Measurements from ENCODE around the gene TMEM63C.

Gene TMEM63C

DNA sequence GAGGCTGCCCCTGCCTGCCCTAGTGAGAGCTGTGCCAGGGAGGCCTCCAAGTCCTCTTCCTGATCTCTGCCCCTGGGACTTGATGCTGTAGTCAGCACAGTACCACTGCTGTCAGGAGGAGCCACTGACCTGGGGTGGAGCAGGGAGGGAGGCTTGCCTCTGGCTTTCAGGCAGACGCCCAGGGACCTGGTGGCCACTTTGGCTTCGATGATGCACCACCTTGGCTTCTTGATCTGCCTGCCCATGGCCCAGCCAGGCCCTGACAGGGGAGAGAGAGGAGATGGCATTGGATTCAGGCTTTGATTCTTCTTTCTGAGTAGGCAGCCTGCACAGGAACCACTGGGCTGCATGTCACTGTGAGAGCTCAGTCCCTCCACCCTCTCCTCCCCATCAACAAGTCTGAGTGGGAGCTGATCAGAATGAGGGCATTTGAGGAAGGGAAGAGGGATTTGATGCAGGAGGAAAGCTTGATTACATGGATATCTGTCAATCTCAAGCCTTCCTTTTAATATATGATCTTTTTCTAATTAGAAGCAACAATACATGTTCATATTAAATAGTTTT is 24.7 kb downstream of the TMEM63C start:
- H3K4me1 Mint-ChIP-seq: no peaks in the 10 kb centered on the region
- peaks cover 3% of the 10 kb centered on the region for H3K36me3 Mint-ChIP-seq (ENCODE audit: insufficient read depth)
- DNase-seq (ENCODE audit: low spot score in 2 of 2) (no peak), ATAC-seq (replicated peaks; ENCODE audit: extremely low read depth, poor library complexity, severe bottlenecking) (no peak)
- no peaks in the 10 kb centered on the region for H3K27me3 Mint-ChIP-seq
- no peaks in the 10 kb centered on the region for H3K9me3 Mint-ChIP-seq
- H3K27ac Mint-ChIP-seq (ENCODE audit: low read depth): no peak overlapping the region
- H3K4me3 Mint-ChIP-seq: no peak overlapping the region

DNA sequence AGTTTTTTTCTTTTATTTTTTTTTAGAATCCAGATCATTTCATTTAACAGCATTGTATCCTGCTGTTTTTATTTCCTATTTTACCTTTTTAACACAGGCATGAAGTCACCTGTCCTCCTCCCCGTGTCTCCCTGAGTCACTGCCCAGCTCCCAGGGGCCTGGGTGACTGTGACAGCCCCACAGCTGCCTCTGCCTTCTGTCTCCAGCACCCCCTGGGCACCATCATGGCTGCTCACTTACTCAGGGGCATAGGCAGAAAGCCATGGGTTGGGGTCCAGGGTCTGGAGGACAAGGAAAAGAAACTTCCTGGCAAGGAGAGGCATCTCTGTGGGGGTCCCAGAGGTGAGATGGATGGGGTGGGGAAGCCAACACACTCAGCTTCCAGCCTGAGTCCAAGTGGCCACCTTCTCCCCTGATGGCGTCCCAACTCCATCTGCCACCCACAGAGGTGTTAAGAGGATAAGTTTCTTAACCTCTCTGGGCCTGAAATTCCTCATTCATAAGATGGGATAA is 25.3 kb downstream of the TMEM63C start:
- no peaks in the 10 kb centered on the region for H3K4me1 Mint-ChIP-seq

GRCh38 chr14:77208291-77208978 is 26.8 kb downstream of the TMEM63C start:
- no peak overlapping the region for H3K27ac Mint-ChIP-seq (ENCODE audit: low read depth)
- peaks cover 3% of the 10 kb centered on the region for H3K36me3 Mint-ChIP-seq (ENCODE audit: insufficient read depth)
- no peaks in the 10 kb centered on the region for H3K4me1 Mint-ChIP-seq
- no peak overlapping the region for H3K4me3 Mint-ChIP-seq
- no peaks in the 10 kb centered on the region for H3K9me3 Mint-ChIP-seq
- no peak for ATAC-seq (replicated peaks; ENCODE audit: extremely low read depth, poor library complexity, severe bottlenecking)
- H3K27me3 Mint-ChIP-seq: peaks cover under 1% of the 10 kb centered on the region
- DNase-seq (ENCODE audit: low spot score in 2 of 2): peak; percentile 17 to 40

More for the DNA sequence above, 25.3 kb downstream of the TMEM63C start:
- DNase-seq (ENCODE audit: low spot score in 2 of 2) (no peak), ATAC-seq (replicated peaks; ENCODE audit: extremely low read depth, poor library complexity, severe bottlenecking) (no peak)
- H3K27me3 Mint-ChIP-seq: no peaks in the 10 kb centered on the region
- H3K36me3 Mint-ChIP-seq (ENCODE audit: insufficient read depth): peaks cover 3% of the 10 kb centered on the region
- H3K4me3 Mint-ChIP-seq: no peak overlapping the region
- H3K27ac Mint-ChIP-seq (ENCODE audit: low read depth): no peak overlapping the region
- no peaks in the 10 kb centered on the region for H3K9me3 Mint-ChIP-seq

GRCh38 chr14:77208979-77209318 is 27.4 kb downstream of the TMEM63C start:
- Mint-ChIP-seq H3K36me3 (ENCODE audit: insufficient read depth) (peaks cover 3% of the 10 kb centered on the region), H3K4me1 (no peaks in the 10 kb centered on the region)
- DNase-seq (ENCODE audit: low spot score in 2 of 2): no peak

DNA sequence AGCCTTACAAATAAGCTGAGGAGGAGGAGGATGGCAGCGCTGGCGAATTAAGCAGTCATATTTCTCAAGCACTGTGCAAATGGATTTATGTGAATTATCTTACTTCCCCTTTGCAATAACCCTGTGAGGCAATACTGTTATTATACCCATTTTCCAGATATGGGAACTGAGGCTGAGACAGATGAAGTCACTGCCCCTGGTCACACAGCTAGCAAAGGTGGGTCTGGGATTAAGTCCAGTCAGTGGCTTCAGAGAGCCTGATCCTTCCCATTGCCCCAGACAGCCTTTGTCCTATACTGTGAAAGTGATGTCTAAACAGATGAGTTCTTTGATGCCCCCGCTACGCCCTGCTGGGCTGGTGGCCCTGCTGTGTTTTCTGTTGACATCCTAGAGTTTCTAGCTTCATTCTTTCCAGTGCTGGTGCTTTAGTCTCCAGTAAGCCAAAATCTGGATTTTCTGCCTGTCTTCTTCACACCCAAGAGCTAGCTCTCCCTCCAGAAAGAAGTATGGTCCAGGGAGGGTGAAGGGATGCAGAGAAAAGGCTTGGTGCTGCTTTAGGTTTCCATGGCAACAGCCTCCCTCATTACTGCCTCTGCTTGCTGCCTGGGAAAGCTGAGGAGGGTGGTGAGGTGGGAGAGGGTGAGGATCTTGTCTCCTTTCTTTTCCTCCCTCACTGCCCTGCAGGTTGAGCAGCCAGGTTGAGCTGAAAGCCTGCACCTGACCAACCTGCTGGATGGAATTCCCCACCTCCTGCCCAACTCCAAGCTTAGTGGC is 30.7 kb downstream of the TMEM63C start:
- Mint-ChIP-seq H3K36me3 (ENCODE audit: insufficient read depth) (peaks cover 1% of the 10 kb centered on the region), H3K27me3 (peaks cover 39% of the 10 kb centered on the region), H3K4me3 (no peak overlapping the region), H3K4me1 (no peaks in the 10 kb centered on the region), H3K9me3 (no peaks in the 10 kb centered on the region), H3K27ac (ENCODE audit: low read depth) (no peak overlapping the region)
- ATAC-seq (replicated peaks; ENCODE audit: extremely low read depth, poor library complexity, severe bottlenecking) (no peak), DNase-seq (ENCODE audit: low spot score in 2 of 2) (no peak)

More at GRCh38 chr14:77208979-77209318, 27.4 kb downstream of the TMEM63C start:
- Mint-ChIP-seq H3K27ac (ENCODE audit: low read depth) (no peak overlapping the region), H3K9me3 (no peaks in the 10 kb centered on the region), H3K27me3 (peaks cover 6% of the 10 kb centered on the region), H3K4me3 (no peak overlapping the region)
- no peak for ATAC-seq (replicated peaks; ENCODE audit: extremely low read depth, poor library complexity, severe bottlenecking)

- peaks cover 43% of the 10 kb centered on the region for H3K27me3 Mint-ChIP-seq
- DNase-seq (ENCODE audit: low spot score in 2 of 2): no peak
- H3K27ac Mint-ChIP-seq (ENCODE audit: low read depth): no peak overlapping the region
- no peaks in the 10 kb centered on the region for H3K9me3 Mint-ChIP-seq
- peaks cover 1% of the 10 kb centered on the region for H3K36me3 Mint-ChIP-seq (ENCODE audit: insufficient read depth)
- H3K4me3 Mint-ChIP-seq: no peak overlapping the region
- no peaks in the 10 kb centered on the region for H3K4me1 Mint-ChIP-seq
- no peak for ATAC-seq (replicated peaks; ENCODE audit: extremely low read depth, poor library complexity, severe bottlenecking)
Measured at GRCh38 chr14:77212943-77213678, 31.5 kb downstream of the TMEM63C start.

DNA sequence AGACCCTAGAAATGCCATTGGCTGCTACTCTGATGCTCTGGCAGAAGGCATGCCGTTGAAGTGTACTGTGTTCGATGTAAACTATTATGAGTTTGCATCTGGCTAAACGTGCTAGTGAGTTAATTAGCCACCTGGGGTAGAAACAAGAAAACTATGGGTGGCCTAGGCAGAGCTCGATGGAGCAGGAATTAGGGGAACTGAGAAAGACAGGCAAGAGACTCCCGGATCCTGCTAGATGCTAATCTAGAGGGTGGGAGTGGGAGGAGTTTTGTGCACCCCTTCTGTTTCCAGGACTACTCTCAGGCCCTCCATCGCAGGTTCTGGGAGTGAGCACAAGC is 32.0 kb downstream of the TMEM63C start:
- DNase-seq (ENCODE audit: low spot score in 2 of 2) (no peak), ATAC-seq (replicated peaks; ENCODE audit: extremely low read depth, poor library complexity, severe bottlenecking) (no peak)
- H3K4me1 Mint-ChIP-seq: no peaks in the 10 kb centered on the region
- peaks cover 43% of the 10 kb centered on the region for H3K27me3 Mint-ChIP-seq
- H3K4me3 Mint-ChIP-seq: no peak overlapping the region
- H3K27ac Mint-ChIP-seq (ENCODE audit: low read depth): no peak overlapping the region
- H3K9me3 Mint-ChIP-seq: no peaks in the 10 kb centered on the region
- H3K36me3 Mint-ChIP-seq (ENCODE audit: insufficient read depth): peaks cover 1% of the 10 kb centered on the region

- Mint-ChIP-seq H3K27me3 (peaks cover 43% of the 10 kb centered on the region), H3K9me3 (no peaks in the 10 kb centered on the region), H3K4me3 (no peak overlapping the region), H3K36me3 (ENCODE audit: insufficient read depth) (peaks cover 1% of the 10 kb centered on the region), H3K4me1 (no peaks in the 10 kb centered on the region), H3K27ac (ENCODE audit: low read depth) (no peak overlapping the region)
- DNase-seq (ENCODE audit: low spot score in 2 of 2) (no peak), ATAC-seq (replicated peaks; ENCODE audit: extremely low read depth, poor library complexity, severe bottlenecking) (no peak)
Measured at GRCh38 chr14:77214216-77214615, 32.6 kb downstream of the TMEM63C start.

DNA sequence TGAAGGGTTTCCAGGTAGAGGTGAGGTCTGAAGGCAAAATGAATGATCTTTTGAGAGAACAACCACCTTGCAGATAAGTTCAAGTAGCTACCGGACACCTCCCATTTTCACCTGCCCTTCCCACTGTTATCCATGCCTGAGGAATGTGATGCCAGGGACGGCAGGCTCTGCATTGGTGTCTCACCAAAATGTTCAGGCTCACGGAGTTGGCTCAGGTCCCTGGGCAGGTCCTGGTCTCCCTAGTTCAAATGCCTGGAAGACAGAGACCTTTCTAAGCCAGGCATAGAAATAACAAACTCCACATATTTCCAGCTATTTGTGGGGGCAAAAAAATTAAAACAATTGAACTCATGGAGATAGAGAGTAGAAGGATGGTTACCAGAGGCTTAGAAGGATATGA is 36.0 kb downstream of the TMEM63C start:
- H3K27me3 Mint-ChIP-seq: peaks cover 43% of the 10 kb centered on the region
- DNase-seq (ENCODE audit: low spot score in 2 of 2) (no peak), ATAC-seq (replicated peaks; ENCODE audit: extremely low read depth, poor library complexity, severe bottlenecking) (no peak)
- H3K36me3 Mint-ChIP-seq (ENCODE audit: insufficient read depth): no peaks in the 10 kb centered on the region
- no peak overlapping the region for H3K27ac Mint-ChIP-seq (ENCODE audit: low read depth)
- H3K9me3 Mint-ChIP-seq: peaks cover 4% of the 10 kb centered on the region
- H3K4me1 Mint-ChIP-seq: peaks cover 9% of the 10 kb centered on the region
- no peak overlapping the region for H3K4me3 Mint-ChIP-seq

DNA sequence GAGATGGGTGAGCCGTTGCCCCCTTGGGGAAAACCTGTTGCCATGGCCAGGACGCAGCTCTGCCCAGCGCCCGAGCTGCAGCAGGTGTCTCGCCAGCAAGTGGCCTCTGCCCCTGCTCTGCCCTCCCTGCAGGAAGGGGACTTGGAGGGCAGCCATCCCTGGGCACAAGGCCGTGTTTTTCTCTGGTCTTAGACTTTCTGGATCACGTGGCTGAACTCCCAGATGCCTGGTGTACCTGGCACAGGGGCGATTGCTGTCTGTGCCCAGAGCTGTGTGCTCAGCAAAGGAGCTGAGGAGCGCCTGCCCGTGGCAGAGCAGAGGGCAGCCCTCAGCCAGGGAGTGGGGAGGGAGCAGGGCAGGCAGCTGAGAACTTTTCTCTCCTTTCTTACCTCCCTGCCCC is 38.0 kb downstream of the TMEM63C start:
- peaks cover 31% of the 10 kb centered on the region for H3K27me3 Mint-ChIP-seq
- H3K4me3 Mint-ChIP-seq: no peak overlapping the region

DNA sequence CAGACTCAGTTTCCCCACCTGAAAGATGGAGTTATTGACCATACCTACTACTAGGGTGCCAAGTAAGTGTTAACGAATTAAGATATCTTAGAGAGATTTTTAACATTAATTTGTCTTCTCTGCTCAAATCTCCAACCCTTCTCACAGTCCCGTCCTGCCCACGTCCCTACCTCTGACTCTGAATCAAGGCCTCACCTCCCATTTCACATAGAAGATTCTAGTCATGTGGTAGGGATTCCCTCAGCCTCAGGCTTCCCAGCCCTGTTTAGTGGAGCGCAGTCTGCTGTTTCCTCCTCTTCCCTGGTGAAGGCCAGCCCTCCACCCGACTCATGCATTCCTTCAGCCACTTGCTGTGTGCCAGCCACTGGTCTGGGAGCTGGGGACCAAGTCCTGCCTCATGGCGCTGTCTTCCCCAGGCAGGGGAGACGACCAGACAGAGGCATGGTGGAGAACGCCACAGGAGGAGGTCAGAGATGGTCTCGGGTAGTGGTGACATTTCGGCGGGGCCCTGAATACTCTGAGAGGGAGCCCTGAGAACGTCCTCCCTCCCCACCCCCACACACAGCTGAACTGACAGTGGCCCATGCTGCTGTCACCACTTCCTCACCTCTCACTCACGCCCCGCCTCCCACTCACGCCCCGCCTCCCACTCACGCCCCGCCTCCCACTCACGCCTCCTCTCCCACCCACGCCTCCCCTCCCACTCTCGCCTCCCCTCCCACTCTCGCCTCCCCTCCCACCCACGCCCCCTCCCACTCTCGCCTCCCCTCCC is 38.8 kb downstream of the TMEM63C start:
- H3K27me3 Mint-ChIP-seq: peaks cover 22% of the 10 kb centered on the region
- DNase-seq (ENCODE audit: low spot score in 2 of 2) (no peak), ATAC-seq (replicated peaks; ENCODE audit: extremely low read depth, poor library complexity, severe bottlenecking) (no peak)
- peaks cover 9% of the 10 kb centered on the region for H3K4me1 Mint-ChIP-seq
- H3K27ac Mint-ChIP-seq (ENCODE audit: low read depth): no peak overlapping the region
- peaks cover 4% of the 10 kb centered on the region for H3K9me3 Mint-ChIP-seq
- no peaks in the 10 kb centered on the region for H3K36me3 Mint-ChIP-seq (ENCODE audit: insufficient read depth)
- no peak overlapping the region for H3K4me3 Mint-ChIP-seq

More for the DNA sequence above, 38.0 kb downstream of the TMEM63C start:
- H3K4me1 Mint-ChIP-seq: peaks cover 9% of the 10 kb centered on the region
- no peak for DNase-seq (ENCODE audit: low spot score in 2 of 2)
- H3K27ac Mint-ChIP-seq (ENCODE audit: low read depth): no peak overlapping the region
- no peaks in the 10 kb centered on the region for H3K36me3 Mint-ChIP-seq (ENCODE audit: insufficient read depth)
- peaks cover 4% of the 10 kb centered on the region for H3K9me3 Mint-ChIP-seq
- no peak for ATAC-seq (replicated peaks; ENCODE audit: extremely low read depth, poor library complexity, severe bottlenecking)
